HEK293 (cell line): ENCODE measurements around the gene SLAMF9.

Experiments used
- CTCF ChIA-PET: fragments of 350-600 bp; formaldehyde crosslinking; extraction: SDS; loops from one replicate; lab custom pipeline; 2021; ENCODE audit warnings: antibody characterized with exemption; lab: Yijun Ruan, JAX
- POLR2A ChIA-PET: fragments of 300-600 bp; formaldehyde crosslinking; extraction: SDS; loops from one replicate; lab custom pipeline; 2020; ENCODE audit warnings: antibody characterized with exemption, inconsistent platforms; lab: Yijun Ruan, JAX
- H3K27ac ChIP-seq: fragments of 200-500 bp; sonication (Bioruptor generic); 2 replicates; pipeline ENCODE4 v1.5.1; 2014; ENCODE audit warnings: low read depth, low read length, control low read depth, inconsistent platforms; ENCODE audit errors: extremely low read depth
- H3K36me3 ChIP-seq, 2 experiments: fragments of 200-500 bp in 1 of 2; sonication (Bioruptor generic) in 1 of 2; 1 replicate in 1 of 2; 2 replicates in 1 of 2; pipeline ENCODE4 v1.5.1; 2014 to 2017; ENCODE audit warnings: inconsistent platforms in 2 of 2, low read length in 2 of 2; ENCODE audit not compliant: control insufficient read depth in 2 of 2, insufficient read depth in 1 of 2
- H3K4me1 ChIP-seq: fragments of 200-500 bp; sonication (Bioruptor generic); 2 replicates; pipeline ENCODE4 v1.5.1; 2014; ENCODE audit warnings: mild to moderate bottlenecking, low read length, inconsistent platforms; ENCODE audit not compliant: control insufficient read depth, insufficient read depth
- H3K4me3 ChIP-seq: 2 replicates; pipeline ENCODE4 v1.5.1; 2011; ENCODE audit warnings: low read depth, mild to moderate bottlenecking, control low read depth, low read length, moderate library complexity
- H3K9me3 ChIP-seq: fragments of 200-500 bp; sonication (Bioruptor generic); 2 replicates; pipeline ENCODE4 v1.5.1; 2014; ENCODE audit warnings: low read depth, low read length, inconsistent platforms; ENCODE audit not compliant: control insufficient read depth, insufficient read depth
- GLI4 ChIP-seq: fragments of 450-650 bp; formaldehyde crosslinking; IDR thresholded peaks from 2 replicates; pipeline ENCODE4 v1.5.1; 2016; ENCODE audit warnings: missing biosample characterization, missing genetic modification characterization
- GLIS2 ChIP-seq: fragments of 450-650 bp; formaldehyde crosslinking; IDR thresholded peaks from 2 replicates; pipeline ENCODE4 v1.5.1; 2016; ENCODE audit warnings: missing biosample characterization, missing genetic modification characterization
- HOXC10 ChIP-seq: sonication (generic); formaldehyde crosslinking; IDR thresholded peaks from 2 replicates; pipeline ENCODE4 v1.8.1; 2023; ENCODE audit warnings: mild to moderate bottlenecking, missing genetic modification reagents
- KLF1 ChIP-seq: fragments of 450-650 bp; formaldehyde crosslinking; IDR thresholded peaks from 2 replicates; pipeline ENCODE4 v1.5.1; 2016; ENCODE audit warnings: missing biosample characterization, missing genetic modification characterization
- SCRT2 ChIP-seq: fragments of 450-650 bp; formaldehyde crosslinking; IDR thresholded peaks from 2 replicates; pipeline ENCODE4 v1.5.1; 2016; ENCODE audit warnings: missing biosample characterization, missing genetic modification characterization
- ZBTB1 ChIP-seq: fragments of 450-650 bp; formaldehyde crosslinking; IDR thresholded peaks from 2 replicates; pipeline ENCODE4 v1.5.1; 2016; ENCODE audit warnings: missing biosample characterization, missing genetic modification characterization
- ZBTB7A ChIP-seq: fragments of 450-650 bp; formaldehyde crosslinking; IDR thresholded peaks from 2 replicates; pipeline ENCODE4 v1.5.1; 2016; ENCODE audit warnings: low read depth, missing biosample characterization, missing genetic modification characterization
- ZNF2 ChIP-seq: fragments of 450-650 bp; formaldehyde crosslinking; IDR thresholded peaks from 2 replicates; pipeline ENCODE4 v1.5.1; 2016; ENCODE audit warnings: missing biosample characterization, missing genetic modification characterization
- ZNF23 ChIP-seq: fragments of 450-650 bp; formaldehyde crosslinking; IDR thresholded peaks from 2 replicates; pipeline ENCODE4 v1.5.1; 2016; ENCODE audit warnings: missing biosample characterization, missing genetic modification characterization, borderline replicate concordance
- ZNF239 ChIP-seq: fragments of 450-650 bp; formaldehyde crosslinking; IDR thresholded peaks from 2 replicates; pipeline ENCODE4 v1.5.1; 2016; ENCODE audit warnings: missing biosample characterization, missing genetic modification characterization
- ZNF248 ChIP-seq: fragments of 450-650 bp; formaldehyde crosslinking; IDR thresholded peaks from 2 replicates; pipeline ENCODE4 v1.5.1; 2017; ENCODE audit warnings: missing biosample characterization, missing genetic modification characterization
- ZNF274 ChIP-seq, 2 experiments: fragments of 200-500 bp in 1 of 2; fragments of 450-650 bp in 1 of 2; sonication (Bioruptor generic) in 1 of 2; formaldehyde crosslinking in 1 of 2; IDR thresholded peaks; 2 replicates each; pipeline versions ENCODE4 v1.5.1 to v1.6.1; 2014 to 2016; ENCODE audit warnings: borderline replicate concordance in 1 of 2, inconsistent platforms in 1 of 2, low read length in 1 of 2, missing biosample characterization in 1 of 2, missing genetic modification characterization in 1 of 2
- ZNF324 ChIP-seq: fragments of 450-650 bp; formaldehyde crosslinking; IDR thresholded peaks from 2 replicates; pipeline ENCODE4 v1.5.1; 2016; ENCODE audit warnings: missing biosample characterization, missing genetic modification characterization
- ZNF366 ChIP-seq: fragments of 450-650 bp; formaldehyde crosslinking; conservative IDR thresholded peaks from 2 replicates; pipeline ENCODE4 v1.5.1; 2016; ENCODE audit warnings: missing biosample characterization, missing genetic modification characterization
- ZNF561 ChIP-seq: fragments of 450-650 bp; IDR thresholded peaks from 2 replicates; pipeline ENCODE4 v1.5.1; 2018; ENCODE audit warnings: missing biosample characterization, missing genetic modification characterization, borderline replicate concordance
- ZNF600 ChIP-seq: fragments of 450-650 bp; formaldehyde crosslinking; IDR thresholded peaks from 2 replicates; pipeline ENCODE4 v1.5.1; 2016; ENCODE audit warnings: missing biosample characterization, missing genetic modification characterization
- ZNF654 ChIP-seq: fragments of 450-650 bp; formaldehyde crosslinking; IDR thresholded peaks from 2 replicates; pipeline ENCODE4 v1.5.1; 2016; ENCODE audit warnings: low read depth, missing biosample characterization, missing genetic modification characterization
- ZNF707 ChIP-seq: fragments of 450-650 bp; formaldehyde crosslinking; IDR thresholded peaks from 2 replicates; pipeline ENCODE4 v1.5.1; 2016; ENCODE audit warnings: missing biosample characterization, missing genetic modification characterization
- ZNF785 ChIP-seq: fragments of 450-650 bp; formaldehyde crosslinking; IDR thresholded peaks from 2 replicates; pipeline ENCODE4 v1.5.1; 2016; ENCODE audit warnings: missing biosample characterization, missing genetic modification characterization
- ZNF830 ChIP-seq: fragments of 450-650 bp; IDR thresholded peaks from 2 replicates; pipeline ENCODE4 v1.5.0; 2018; ENCODE audit warnings: missing biosample characterization, missing genetic modification characterization, low read depth, mild to moderate bottlenecking, moderate library complexity
- ZSCAN16 ChIP-seq: fragments of 450-650 bp; formaldehyde crosslinking; IDR thresholded peaks from 2 replicates; pipeline ENCODE4 v1.5.1; 2016; ENCODE audit warnings: missing biosample characterization, missing genetic modification characterization
- TF ChIP-seq, protein P1 (sequence below): fragments of 450-650 bp; formaldehyde crosslinking; IDR thresholded peaks from 2 replicates; pipeline ENCODE4 v1.5.1; 2016; ENCODE audit warnings: missing biosample characterization, missing genetic modification characterization, low read depth
- TF ChIP-seq, protein P2 (sequence below): fragments of 450-650 bp; formaldehyde crosslinking; IDR thresholded peaks from 2 replicates; pipeline ENCODE4 v1.5.1; 2016; ENCODE audit warnings: missing biosample characterization, missing genetic modification characterization
- TF ChIP-seq, protein P3 (sequence below): fragments of 450-650 bp; formaldehyde crosslinking; IDR thresholded peaks from 2 replicates; pipeline ENCODE4 v1.5.1; 2016; ENCODE audit warnings: missing biosample characterization, missing genetic modification characterization, low read depth

SLAMF9 gene

DNA sequence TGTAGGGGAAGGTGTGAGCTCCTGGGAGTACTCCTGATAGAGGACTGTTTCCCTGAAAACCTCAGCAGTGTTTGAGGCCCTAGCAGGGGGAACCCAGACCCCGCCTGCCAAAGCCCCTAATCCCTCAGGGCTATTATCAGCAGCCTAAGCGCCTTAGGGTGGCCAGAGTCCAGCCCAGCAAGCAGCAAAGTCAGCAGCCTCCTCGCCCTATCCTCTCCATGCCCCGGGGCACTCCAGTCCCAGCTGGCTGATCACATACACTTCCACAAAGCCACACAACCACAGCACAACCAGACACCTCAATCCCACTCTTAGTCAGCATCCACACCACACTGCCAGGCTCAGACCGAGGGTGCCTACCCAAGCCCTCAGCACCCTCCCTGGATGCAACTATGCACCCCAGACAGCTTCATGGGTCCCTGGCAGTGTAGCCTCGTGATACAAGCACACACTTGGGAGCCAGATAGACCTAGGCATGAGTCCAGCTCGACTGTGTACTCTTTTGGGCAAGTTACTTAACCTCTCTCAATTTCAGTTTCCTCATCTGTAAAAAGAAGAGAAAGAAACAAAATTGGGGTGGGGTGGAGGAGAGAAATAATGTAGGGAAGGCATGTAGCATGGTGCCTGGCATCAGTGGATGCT lies 15.7 kb downstream of the SLAMF9 start:
- Histone ChIP-seq H3K27ac (no peak overlapping the region), H3K4me3 (no peak overlapping the region), H3K9me3 (no peaks in the 10 kb centered on the region), H3K36me3 (no peaks in the 10 kb centered on the region), H3K4me1 (no peaks in the 10 kb centered on the region)
- POLR2A ChIA-PET: interaction anchor here (7.3 kb wide), 1 partner anchor 14 kb away, joined by 41 read pairs; the partner anchor contains the start of gene TAGLN2
- CTCF ChIA-PET: interaction anchor here (0.6 to 19.3 kb wide), 12 partner anchors 8 to 945 kb away, joined by 3 to 353 read pairs (median 4); partner anchors contain the start of gene IGSF9
- no peak for TF ChIP-seq ZNF248
- TF ChIP-seq, protein P1, sequence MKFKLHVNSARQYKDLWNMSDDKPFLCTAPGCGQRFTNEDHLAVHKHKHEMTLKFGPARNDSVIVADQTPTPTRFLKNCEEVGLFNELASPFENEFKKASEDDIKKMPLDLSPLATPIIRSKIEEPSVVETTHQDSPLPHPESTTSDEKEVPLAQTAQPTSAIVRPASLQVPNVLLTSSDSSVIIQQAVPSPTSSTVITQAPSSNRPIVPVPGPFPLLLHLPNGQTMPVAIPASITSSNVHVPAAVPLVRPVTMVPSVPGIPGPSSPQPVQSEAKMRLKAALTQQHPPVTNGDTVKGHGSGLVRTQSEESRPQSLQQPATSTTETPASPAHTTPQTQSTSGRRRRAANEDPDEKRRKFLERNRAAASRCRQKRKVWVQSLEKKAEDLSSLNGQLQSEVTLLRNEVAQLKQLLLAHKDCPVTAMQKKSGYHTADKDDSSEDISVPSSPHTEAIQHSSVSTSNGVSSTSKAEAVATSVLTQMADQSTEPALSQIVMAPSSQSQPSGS (tag by site-specific recombination): no peak
- no peak for TF ChIP-seq ZNF830
- no peak for TF ChIP-seq ZBTB1
- TF ChIP-seq ZNF324 (tag by site-specific recombination): no peak
- no peak for TF ChIP-seq ZNF561 (tag by site-specific recombination)
- TF ChIP-seq ZNF785: no peak

DNA sequence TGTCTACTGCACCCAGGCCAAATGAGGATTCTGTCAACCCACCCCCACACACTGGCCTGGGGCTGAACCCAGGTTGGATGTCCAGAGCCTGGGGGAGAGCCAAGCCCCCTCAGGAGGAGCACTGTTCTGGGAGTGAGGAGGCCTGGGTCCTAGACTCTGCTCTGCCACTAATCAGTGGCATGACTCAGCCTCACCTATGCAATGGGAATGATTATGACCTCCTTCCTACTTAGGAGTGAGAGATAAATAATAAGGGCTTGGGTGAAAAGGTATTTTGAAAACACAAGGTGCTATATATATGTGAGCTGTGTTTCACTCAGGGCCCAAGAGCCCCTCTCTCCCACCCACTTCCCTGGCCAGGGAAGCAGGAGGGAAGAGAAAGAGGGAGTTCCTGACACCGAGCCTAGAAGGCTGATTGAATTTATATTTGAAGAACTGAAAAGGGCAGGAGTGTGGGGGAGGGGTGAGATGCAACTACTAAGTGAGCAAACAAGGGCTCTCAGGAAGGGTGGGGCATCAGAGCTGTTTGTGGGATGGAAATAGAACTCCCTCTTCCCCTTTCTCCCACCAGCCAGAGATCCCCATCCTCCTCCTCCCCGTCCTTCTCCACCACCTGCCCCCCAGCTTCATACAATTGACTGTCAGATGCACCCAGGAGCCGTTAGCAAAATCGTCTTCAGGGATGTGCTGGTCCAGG lies 16.8 kb downstream of the SLAMF9 start:
- POLR2A ChIA-PET: interaction anchor here (7.3 kb wide), 1 partner anchor 12 kb away, joined by 41 read pairs; the partner anchor contains the start of gene TAGLN2
- no peaks in the 10 kb centered on the region for H3K4me1 ChIP-seq

DNA sequence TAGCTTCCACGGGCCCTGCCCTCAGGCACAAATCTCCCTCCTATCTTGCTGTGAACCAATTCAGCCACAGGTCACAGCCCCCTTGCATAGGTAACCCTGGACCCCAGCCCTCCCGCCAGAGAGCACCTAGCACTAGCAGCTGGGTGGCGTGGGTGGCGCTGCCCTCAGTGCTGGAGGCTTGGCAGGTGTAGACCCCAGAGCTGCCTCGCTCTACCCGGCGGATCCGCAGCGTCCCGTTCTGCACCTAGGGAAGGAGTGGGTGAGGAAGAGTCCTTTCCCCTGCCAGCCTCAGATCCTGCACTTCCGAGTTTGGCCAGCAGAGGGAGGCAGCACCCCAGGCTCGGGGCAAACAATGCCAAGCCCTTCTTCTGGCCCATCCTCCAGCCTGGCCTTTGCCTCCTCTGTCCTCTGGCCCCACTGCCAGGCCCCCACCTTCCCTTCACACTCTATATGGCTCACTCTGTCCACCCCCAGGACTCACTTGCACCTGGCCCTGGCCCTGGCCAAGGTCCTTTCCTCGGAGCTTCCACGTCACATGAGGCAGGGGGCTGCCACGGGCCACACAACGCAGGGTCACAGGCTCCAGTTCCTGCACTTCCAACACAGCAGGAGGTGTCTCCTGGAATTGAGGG lies 17.6 kb downstream of the SLAMF9 start:
- Histone ChIP-seq H3K36me3 (no peaks in the 10 kb centered on the region), H3K9me3 (no peaks in the 10 kb centered on the region), H3K4me1 (no peaks in the 10 kb centered on the region), H3K27ac (no peak overlapping the region), H3K4me3 (no peak overlapping the region)
- POLR2A ChIA-PET: interaction anchor here (0.6 to 7.3 kb wide), 2 partner anchors 12 to 33 kb away, joined by 4 to 41 read pairs; partner anchors contain the start of gene TAGLN2
- CTCF ChIA-PET: interaction anchor here (0.5 to 19.3 kb wide), 24 partner anchors 8 to 1698 kb away, joined by 3 to 353 read pairs (median 4); partner anchors contain the start of genes IGSF9 and SLAMF9
- TF ChIP-seq HOXC10 (no peak), ZNF2 (tag by site-specific recombination) (0 out of 2 replicates have a peak, but pooled peaks have one; percentile 26), ZNF707 (tag by site-specific recombination) (no peak), ZNF654 (tag by site-specific recombination) (peak; percentile 78), ZSCAN16 (tag by site-specific recombination) (no peak), ZNF600 (tag by site-specific recombination) (peak; percentile 99), ZNF274 (IDR thresholded peaks at IDR 0.05; ENCODE audit: low read length) (no peak), ZNF274 (tag by site-specific recombination; IDR thresholded peaks at IDR 0.05; ENCODE audit: borderline replicate concordance) (no peak), GLIS2 (0 out of 2 replicates have a peak, but pooled peaks have one; percentile 26), SCRT2 (tag by site-specific recombination) (peak; percentile 56), ZNF23 (tag by site-specific recombination) (no peak), GLI4 (no peak), ZNF239 (tag by site-specific recombination) (no peak), ZNF366 (0 out of 2 replicates have a peak, but pooled peaks have one; percentile 29)
- TF ChIP-seq, protein P2, sequence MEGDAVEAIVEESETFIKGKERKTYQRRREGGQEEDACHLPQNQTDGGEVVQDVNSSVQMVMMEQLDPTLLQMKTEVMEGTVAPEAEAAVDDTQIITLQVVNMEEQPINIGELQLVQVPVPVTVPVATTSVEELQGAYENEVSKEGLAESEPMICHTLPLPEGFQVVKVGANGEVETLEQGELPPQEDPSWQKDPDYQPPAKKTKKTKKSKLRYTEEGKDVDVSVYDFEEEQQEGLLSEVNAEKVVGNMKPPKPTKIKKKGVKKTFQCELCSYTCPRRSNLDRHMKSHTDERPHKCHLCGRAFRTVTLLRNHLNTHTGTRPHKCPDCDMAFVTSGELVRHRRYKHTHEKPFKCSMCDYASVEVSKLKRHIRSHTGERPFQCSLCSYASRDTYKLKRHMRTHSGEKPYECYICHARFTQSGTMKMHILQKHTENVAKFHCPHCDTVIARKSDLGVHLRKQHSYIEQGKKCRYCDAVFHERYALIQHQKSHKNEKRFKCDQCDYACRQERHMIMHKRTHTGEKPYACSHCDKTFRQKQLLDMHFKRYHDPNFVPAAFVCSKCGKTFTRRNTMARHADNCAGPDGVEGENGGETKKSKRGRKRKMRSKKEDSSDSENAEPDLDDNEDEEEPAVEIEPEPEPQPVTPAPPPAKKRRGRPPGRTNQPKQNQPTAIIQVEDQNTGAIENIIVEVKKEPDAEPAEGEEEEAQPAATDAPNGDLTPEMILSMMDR (tag by site-specific recombination): peak; percentile 96
- TF ChIP-seq, protein P3, sequence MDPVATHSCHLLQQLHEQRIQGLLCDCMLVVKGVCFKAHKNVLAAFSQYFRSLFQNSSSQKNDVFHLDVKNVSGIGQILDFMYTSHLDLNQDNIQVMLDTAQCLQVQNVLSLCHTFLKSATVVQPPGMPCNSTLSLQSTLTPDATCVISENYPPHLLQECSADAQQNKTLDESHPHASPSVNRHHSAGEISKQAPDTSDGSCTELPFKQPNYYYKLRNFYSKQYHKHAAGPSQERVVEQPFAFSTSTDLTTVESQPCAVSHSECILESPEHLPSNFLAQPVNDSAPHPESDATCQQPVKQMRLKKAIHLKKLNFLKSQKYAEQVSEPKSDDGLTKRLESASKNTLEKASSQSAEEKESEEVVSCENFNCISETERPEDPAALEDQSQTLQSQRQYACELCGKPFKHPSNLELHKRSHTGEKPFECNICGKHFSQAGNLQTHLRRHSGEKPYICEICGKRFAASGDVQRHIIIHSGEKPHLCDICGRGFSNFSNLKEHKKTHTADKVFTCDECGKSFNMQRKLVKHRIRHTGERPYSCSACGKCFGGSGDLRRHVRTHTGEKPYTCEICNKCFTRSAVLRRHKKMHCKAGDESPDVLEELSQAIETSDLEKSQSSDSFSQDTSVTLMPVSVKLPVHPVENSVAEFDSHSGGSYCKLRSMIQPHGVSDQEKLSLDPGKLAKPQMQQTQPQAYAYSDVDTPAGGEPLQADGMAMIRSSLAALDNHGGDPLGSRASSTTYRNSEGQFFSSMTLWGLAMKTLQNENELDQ (tag by site-specific recombination): no peak

More for the DNA sequence above, 16.8 kb downstream of the SLAMF9 start:
- CTCF ChIA-PET: interaction anchor here (0.5 to 19.3 kb wide), 16 partner anchors 9 to 151 kb away, joined by 3 to 353 read pairs (median 4); partner anchors contain the start of genes IGSF9 and SLAMF9
- Histone ChIP-seq H3K27ac (no peak overlapping the region), H3K9me3 (no peaks in the 10 kb centered on the region), H3K36me3 (no peaks in the 10 kb centered on the region), H3K4me3 (no peak overlapping the region)
- peak; percentile 27; the same call in 1 of the 2 replicates for TF ChIP-seq KLF1 (tag by site-specific recombination)
- no peak for TF ChIP-seq ZBTB7A (tag by site-specific recombination)
